Measurements from ENCODE around the gene ZNF516.

DNA sequence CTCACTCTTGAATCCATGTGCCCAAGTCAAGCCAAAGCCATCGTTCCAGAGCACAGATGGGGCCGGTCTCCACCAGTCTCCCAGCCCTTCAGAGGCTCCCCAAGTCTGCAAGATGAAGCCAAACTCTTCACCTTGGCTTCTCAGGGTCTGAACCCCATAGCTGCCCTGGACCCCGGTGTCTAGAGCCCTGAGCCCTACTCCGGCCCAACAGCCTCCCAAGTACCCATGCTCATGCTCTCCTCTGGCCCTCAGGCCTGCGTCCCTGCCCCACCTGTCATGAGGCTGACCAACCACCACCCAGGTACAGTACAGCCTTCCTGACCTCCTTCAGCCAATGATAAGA is 46.0 kb downstream of the ZNF516 start:
- TF ChIP-seq KLF8 (tag by site-specific recombination; IDR thresholded peaks at IDR 0.05) (no peak), RBAK (tag by site-specific recombination; IDR thresholded peaks at IDR 0.05) (no peak), ZNF248 (tag by site-specific recombination; IDR thresholded peaks at IDR 0.05) (no peak), ZSCAN16 (tag by site-specific recombination; IDR thresholded peaks at IDR 0.05) (no peak), HOXA7 (CRISPR knock-in tag; IDR thresholded peaks at IDR 0.05; ENCODE audit: borderline replicate concordance) (no peak), ZNF202 (tag by site-specific recombination; IDR thresholded peaks at IDR 0.05; ENCODE audit: borderline replicate concordance) (no peak), ZNF157 (tag by site-specific recombination; IDR thresholded peaks at IDR 0.05) (no peak)
- TF ChIP-seq, protein P1, sequence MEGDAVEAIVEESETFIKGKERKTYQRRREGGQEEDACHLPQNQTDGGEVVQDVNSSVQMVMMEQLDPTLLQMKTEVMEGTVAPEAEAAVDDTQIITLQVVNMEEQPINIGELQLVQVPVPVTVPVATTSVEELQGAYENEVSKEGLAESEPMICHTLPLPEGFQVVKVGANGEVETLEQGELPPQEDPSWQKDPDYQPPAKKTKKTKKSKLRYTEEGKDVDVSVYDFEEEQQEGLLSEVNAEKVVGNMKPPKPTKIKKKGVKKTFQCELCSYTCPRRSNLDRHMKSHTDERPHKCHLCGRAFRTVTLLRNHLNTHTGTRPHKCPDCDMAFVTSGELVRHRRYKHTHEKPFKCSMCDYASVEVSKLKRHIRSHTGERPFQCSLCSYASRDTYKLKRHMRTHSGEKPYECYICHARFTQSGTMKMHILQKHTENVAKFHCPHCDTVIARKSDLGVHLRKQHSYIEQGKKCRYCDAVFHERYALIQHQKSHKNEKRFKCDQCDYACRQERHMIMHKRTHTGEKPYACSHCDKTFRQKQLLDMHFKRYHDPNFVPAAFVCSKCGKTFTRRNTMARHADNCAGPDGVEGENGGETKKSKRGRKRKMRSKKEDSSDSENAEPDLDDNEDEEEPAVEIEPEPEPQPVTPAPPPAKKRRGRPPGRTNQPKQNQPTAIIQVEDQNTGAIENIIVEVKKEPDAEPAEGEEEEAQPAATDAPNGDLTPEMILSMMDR (tag by site-specific recombination; IDR thresholded peaks at IDR 0.05), result no peak
- TF ChIP-seq, protein P2, sequence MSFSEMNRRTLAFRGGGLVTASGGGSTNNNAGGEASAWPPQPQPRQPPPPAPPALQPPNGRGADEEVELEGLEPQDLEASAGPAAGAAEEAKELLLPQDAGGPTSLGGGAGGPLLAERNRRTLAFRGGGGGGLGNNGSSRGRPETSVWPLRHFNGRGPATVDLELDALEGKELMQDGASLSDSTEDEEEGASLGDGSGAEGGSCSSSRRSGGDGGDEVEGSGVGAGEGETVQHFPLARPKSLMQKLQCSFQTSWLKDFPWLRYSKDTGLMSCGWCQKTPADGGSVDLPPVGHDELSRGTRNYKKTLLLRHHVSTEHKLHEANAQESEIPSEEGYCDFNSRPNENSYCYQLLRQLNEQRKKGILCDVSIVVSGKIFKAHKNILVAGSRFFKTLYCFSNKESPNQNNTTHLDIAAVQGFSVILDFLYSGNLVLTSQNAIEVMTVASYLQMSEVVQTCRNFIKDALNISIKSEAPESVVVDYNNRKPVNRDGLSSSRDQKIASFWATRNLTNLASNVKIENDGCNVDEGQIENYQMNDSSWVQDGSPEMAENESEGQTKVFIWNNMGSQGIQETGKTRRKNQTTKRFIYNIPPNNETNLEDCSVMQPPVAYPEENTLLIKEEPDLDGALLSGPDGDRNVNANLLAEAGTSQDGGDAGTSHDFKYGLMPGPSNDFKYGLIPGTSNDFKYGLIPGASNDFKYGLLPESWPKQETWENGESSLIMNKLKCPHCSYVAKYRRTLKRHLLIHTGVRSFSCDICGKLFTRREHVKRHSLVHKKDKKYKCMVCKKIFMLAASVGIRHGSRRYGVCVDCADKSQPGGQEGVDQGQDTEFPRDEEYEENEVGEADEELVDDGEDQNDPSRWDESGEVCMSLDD (tag by site-specific recombination; IDR thresholded peaks at IDR 0.05), result no peak
- TF ChIP-seq, protein P3, sequence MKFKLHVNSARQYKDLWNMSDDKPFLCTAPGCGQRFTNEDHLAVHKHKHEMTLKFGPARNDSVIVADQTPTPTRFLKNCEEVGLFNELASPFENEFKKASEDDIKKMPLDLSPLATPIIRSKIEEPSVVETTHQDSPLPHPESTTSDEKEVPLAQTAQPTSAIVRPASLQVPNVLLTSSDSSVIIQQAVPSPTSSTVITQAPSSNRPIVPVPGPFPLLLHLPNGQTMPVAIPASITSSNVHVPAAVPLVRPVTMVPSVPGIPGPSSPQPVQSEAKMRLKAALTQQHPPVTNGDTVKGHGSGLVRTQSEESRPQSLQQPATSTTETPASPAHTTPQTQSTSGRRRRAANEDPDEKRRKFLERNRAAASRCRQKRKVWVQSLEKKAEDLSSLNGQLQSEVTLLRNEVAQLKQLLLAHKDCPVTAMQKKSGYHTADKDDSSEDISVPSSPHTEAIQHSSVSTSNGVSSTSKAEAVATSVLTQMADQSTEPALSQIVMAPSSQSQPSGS (tag by site-specific recombination; IDR thresholded peaks at IDR 0.05; ENCODE audit: low read depth), result no peak
- TF ChIP-seq, protein P4, sequence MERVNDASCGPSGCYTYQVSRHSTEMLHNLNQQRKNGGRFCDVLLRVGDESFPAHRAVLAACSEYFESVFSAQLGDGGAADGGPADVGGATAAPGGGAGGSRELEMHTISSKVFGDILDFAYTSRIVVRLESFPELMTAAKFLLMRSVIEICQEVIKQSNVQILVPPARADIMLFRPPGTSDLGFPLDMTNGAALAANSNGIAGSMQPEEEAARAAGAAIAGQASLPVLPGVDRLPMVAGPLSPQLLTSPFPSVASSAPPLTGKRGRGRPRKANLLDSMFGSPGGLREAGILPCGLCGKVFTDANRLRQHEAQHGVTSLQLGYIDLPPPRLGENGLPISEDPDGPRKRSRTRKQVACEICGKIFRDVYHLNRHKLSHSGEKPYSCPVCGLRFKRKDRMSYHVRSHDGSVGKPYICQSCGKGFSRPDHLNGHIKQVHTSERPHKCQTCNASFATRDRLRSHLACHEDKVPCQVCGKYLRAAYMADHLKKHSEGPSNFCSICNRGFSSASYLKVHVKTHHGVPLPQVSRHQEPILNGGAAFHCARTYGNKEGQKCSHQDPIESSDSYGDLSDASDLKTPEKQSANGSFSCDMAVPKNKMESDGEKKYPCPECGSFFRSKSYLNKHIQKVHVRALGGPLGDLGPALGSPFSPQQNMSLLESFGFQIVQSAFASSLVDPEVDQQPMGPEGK (tag by site-specific recombination; IDR thresholded peaks at IDR 0.05), result no peak

Data from HEK293 (cell line).